ENCODE data around the gene IGF2BP2.
"Not testable (repeated sequence)": the region's sequence is repeated elsewhere in the genome, so short reads cannot be mapped to it uniquely, and the experiment has no call there.

The IGF2BP2 gene

GRCh38 chr3:185657691-185658503 is 166.9 kb downstream of the IGF2BP2 start:
- no peak for DNase-seq

DNA sequence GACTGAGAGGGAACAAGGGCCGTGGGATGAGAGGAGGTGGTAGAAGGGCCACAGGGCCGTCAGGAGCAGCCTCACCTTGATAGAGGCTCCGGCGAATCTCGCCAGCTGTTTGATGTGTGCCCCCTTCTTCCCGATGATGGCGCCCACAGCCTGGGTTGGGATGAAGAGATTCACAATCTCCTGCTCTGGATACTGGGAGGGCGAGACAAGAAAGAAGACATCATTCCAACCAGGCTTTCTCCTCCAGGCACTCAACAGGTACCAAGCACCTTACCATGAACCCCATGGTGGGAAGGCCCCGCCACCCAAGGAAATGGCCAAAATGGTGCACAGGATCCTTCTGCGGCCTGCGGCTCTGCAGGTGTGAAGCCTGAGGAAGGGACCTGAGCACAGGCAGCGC is 167.6 kb downstream of the IGF2BP2 start:
- DNase-seq = no peak

- DNase-seq = no peak
These were observed 168.5 kb downstream of the IGF2BP2 start for GRCh38 chr3:185656321-185656840.

DNA sequence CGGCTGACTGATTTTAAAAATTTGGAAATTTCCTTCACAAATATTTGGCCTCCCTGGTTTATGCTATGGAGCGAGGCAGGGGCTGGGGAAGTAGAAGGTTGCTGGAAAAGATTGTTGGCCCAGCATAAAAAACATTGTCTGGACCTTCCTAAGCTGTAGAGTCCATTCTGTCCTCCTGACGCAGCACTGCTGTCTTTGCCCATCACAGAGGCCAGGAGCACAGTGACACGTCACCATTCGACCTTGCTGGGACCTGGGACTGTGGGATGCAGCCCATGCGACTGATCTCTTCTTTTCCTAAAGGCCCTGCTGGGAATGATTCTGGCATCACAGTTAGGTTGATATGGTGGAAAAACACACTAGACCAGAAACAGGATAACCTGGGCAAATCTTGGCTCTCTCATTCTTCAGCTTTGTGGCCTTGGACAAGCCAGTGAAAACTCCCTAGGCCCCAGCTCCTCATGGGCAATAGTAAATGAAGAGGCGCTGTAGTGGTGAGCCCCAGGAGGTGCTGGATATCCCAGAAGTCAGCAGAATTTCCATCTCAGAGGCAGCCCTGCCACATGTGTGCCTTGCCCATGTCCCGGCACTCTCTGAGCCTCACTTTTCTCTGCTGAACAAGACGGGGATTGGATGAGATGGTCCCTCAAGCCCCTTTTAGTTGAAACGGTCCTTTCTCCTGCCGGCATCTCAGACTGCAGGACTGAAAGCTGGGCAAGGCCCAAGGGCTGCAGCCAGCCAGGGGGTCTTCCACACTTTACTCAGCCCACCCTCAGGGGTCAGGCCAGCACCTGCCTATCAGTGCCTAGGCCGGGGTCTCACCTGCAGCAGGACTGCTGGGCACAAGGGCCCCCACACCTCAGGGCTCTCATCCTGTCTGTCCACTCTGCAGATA is 169.2 kb downstream of the IGF2BP2 start:
- DNase-seq = no peak

DNA sequence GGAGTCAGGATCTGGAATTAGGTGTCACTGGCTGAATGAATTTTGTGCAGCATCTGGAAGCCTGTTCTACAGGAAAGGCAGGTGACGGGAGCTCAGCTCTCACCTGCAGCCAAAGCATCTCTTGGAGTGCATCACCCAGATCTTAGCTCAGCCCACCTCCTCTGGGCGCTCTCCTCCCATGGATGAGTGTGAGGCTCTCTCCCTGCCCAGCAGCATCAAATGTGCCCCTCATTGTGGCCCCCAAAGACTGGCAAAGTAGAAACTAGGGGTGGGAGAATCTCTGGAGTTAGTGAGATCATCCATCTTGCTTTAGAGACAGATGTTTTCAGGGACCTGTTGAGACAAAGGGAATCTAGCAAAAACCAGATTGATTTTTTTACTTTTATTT is 170.1 kb downstream of the IGF2BP2 start:
- no peak for DNase-seq

- no peak for DNase-seq
These were observed 170.7 kb downstream of the IGF2BP2 start for GRCh38 chr3:185653949-185654757.

- DNase-seq = no peak
These were observed 172.9 kb downstream of the IGF2BP2 start for GRCh38 chr3:185651971-185652370.

DNA sequence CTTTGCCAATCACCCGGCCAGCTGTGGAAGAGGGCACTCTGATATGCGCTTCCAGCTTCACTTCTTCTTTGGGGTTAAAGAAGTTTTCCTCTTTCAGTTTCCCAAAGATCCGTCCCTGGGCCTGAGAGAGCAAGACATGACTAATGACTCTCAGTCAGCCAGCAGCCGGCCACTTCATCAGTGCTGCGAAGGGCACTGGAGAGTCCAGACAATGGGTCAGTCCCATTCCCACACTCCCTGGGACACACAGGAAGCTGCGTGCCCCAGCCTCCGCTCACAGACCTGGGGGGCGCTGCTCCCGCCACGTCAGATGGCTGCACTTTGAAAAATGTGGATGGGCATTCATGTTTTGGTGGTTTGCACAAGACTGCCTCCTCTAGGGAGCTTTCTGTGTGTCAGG is 175.4 kb downstream of the IGF2BP2 start:
- DNase-seq = no peak

DNA sequence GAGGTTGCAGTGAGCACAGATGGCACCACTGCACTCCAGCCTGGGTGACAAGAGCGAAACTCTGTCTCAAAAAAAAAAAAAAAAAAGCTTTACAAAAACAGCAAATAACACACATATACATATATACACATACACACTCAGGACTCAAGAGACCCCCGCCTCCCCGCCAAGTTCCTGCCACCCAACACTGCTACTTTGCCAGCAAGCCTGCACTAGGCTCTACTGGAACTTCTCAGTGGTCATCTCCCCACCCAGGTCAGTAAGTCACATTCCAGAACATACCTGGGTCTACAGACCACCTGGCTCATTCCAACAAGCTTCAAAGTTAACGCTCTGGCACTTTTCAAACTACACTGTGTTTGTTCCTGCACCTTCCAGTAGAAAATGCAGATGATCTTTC is 176.4 kb downstream of the IGF2BP2 start:
- no peak for DNase-seq

- DNase-seq = no peak
These were observed 177.0 kb downstream of the IGF2BP2 start for GRCh38 chr3:185647880-185648210.

DNA sequence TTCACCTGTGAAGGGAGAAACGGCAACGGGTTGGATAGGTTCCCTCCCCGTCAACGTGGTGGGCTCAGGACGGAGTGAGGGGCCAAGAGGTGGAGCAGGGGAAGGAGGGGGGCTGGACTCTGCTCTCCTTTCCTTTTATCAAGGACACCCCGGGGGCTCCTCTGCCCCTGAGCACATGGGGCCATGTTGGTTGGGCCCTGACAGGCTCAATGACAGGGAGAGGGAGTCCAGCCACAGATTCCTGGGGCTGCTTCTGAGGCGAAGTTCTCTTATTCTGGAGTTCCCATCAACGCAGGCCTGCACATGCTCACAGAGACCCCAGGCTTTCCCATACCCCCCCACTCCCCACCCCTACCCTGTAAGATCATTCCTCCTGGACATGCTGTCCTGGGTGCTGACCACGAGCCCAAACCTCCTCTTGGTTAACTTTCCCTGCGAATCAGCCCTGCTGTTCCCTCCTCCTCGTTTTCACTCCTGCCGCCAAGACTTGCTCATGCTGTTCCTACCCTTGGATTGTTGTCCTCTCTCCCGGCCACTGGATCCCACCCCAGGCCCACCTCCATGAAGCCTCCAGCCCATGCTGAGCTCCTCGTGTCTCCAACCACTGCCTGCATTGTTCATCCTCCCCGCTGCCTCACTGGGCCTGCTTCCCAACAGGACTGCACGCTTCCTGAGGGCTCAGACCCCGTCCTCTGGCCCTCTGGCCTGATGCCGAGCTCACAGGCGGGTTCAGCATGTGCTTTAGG is 177.5 kb downstream of the IGF2BP2 start:
- no peak for DNase-seq

- no peak for DNase-seq
These were observed 178.3 kb downstream of the IGF2BP2 start for GRCh38 chr3:185646382-185647133.

DNA sequence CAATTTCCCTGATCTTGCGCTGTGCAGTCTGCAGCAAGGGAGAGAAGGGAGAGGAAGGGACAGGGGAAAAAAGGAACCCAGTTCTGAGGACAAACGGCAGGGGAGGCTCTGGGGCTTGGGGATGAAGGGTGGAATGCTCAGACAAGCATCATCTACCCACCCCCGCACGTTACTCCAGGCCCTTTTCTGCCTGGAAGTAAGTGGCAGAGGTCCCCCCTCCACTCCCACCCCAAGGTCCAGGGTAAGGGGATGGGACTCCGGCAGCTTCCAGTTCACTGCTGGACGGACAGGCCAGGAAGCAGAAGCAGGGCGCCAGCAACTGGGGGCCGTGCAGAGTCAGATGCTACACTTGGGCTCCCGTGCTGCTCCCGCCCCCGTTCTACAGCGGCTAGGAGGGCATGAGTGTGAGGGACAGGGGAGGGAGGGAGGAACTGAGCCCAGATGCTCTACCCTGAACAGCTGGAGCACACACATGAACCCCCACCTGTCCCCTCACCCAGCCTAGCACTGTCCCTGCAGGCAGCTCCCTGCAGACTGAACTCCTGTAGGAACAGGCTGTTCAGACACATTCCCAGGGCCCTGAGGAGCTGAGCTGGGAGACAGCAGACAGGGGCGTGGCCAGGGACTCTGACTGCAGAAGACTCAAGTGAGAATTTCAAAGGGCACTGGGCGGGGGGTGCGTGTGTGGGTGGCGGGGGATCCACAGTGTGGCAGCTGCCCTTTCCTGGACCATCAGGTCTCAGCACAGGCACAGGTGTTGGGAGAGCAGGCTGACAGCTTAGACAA is 179.1 kb downstream of the IGF2BP2 start:
- DNase-seq = no peak

DNA sequence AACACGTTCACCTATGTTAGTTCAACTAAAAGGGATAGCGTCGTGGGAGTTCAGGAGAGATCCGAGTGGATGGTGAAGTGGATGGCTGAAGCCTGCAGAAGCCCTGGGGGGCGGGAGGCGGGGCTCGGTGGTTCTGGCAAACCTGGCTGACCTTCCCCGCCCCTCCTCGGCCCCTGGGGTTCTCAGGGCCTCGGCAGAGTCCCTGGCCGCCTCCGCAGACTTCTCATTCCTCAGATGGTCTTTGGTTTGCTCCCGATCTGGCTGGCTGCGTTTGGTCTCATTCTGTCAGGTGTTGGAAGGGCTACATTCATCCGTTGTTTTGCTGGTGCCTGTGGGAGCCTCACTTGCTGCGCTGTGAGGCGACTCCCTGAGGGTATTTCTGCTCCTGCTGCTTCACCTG is 179.7 kb downstream of the IGF2BP2 start:
- not testable (repeated sequence) for DNase-seq

- no peak for DNase-seq
These were observed 184.5 kb downstream of the IGF2BP2 start for GRCh38 chr3:185640308-185640707.

- DNase-seq = no peak
These were observed 185.1 kb downstream of the IGF2BP2 start for GRCh38 chr3:185639632-185640206.

- DNase-seq = not testable (repeated sequence)
These were observed 186.2 kb downstream of the IGF2BP2 start for GRCh38 chr3:185638651-185639050.

- DNase-seq = no peak
These were observed 187.5 kb downstream of the IGF2BP2 start for GRCh38 chr3:185637388-185637787.

GRCh38 chr3:185632996-185633395 is 191.8 kb downstream of the IGF2BP2 start:
- DNase-seq = no peak

DNA sequence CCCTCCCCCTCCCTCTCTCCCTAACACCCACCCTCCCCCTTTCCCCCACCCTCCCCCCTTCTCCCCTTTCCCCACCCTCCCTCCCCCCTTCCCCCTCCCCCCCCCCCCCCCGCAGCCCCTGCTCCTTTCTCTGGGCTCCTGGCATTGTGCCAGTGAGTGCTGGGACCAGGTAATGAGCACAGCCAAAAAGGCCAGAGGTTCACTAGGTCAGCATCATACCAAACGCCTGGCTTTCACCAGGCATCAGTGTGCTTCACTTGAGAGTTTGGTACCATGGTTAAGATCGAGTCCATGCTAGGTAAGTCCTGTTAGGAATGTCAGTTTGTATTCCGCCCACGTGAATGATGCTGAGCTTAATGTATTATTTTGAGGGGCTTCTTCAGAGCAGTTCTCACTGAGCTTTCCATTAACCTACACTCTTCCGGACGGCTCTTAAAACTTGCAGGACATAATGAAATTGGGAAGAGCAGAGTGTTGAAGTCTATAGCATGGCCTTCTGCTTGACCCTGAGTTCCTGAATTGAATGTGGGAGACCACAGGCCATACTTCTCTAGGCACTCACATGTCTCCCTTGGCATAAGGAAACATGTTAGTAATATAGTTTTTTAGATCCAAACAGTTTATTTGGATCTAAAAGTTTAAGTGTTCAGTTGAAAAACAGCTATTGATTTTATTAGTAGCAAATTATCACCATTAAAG is 193.2 kb downstream of the IGF2BP2 start:
- DNase-seq = no peak

Measured in NCI-H2081 treated with DMSO at 0.1 percent for 48 hours (cell line).